ENCODE data around the gene ZBED2. TPM values are rescaled to one million over a fixed set of nuclear protein-coding genes. Genes with fewer than 3 reads are reported as not detected.
"Not testable (repeated sequence)": the region's sequence is repeated elsewhere in the genome, so short reads cannot be mapped to it uniquely, and the experiment has no call there.

The ZBED2 gene
- total RNA-seq, 2 experiments from 2014 or later: 0.68 to 0.74 TPM

GRCh38 chr3:111577113-111577512 is 18.0 kb downstream of the ZBED2 start:
- Mint-ChIP-seq H3K4me1 (ENCODE audit: low read depth) (peaks cover 75% of the 10 kb centered on the region), H3K27ac (peak overlapping the region; percentile 63), H3K27me3 (ENCODE audit: low read depth) (no peaks in the 10 kb centered on the region), H3K9me3 (ENCODE audit: insufficient read depth) (no peaks in the 10 kb centered on the region), H3K4me3 (no peak overlapping the region), H3K36me3 (ENCODE audit: low read depth) (peaks cover 87% of the 10 kb centered on the region)
- DNase-seq: no peak
- POLR2A ChIA-PET: interaction anchor here (1.5 to 2.1 kb wide), 2 partner anchors 25 to 39 kb away, joined by 4 to 16 read pairs; no protein-coding TSS in a partner anchor
- CTCF ChIA-PET: interaction anchor here (1.0 to 4.9 kb wide), 12 partner anchors 10 to 139 kb away, joined by 3 to 59 read pairs (median 8); partner anchors contain the start of gene ZBED2
- no peak for ATAC-seq

DNA sequence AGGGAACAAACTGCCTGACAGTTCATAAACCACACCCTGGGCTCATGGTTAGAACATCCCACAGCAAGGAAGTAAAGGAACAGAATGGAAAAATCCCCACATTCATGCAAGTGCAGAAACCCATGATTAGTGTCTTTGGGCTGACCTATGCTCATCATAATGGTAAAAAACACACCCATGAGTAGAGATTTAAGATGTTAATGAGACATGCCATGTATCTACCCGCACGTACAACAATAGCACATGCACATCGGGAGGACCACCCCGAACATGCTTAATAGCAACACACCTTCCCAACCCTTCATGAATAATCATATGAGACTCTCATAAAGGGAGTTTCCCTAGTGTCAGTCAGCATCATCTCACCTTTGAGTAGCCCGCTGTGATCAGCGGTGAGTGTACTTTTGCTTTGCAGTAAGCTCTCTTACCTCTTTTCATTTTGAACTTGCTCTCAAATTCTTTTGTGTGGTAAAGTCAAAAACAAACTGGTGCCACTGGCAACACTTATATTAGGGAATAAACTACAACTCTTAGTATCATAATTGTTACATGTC is 23.2 kb downstream of the ZBED2 start:
- ChIA-PET POLR2A (interaction anchor here (0.6 to 1.0 kb wide), 2 partner anchors 20 to 24 kb away, joined by 3 to 5 read pairs; no protein-coding TSS in a partner anchor), CTCF (interaction anchor here (0.6 to 1.9 kb wide), 7 partner anchors 9 to 119 kb away, joined by 3 to 4 read pairs (median 3); partner anchors contain the start of gene ZBED2)
- H3K36me3 Mint-ChIP-seq (ENCODE audit: low read depth): peaks cover 84% of the 10 kb centered on the region
- H3K27me3 Mint-ChIP-seq (ENCODE audit: low read depth): no peaks in the 10 kb centered on the region
- peak overlapping the region; percentile 15 for H3K27ac Mint-ChIP-seq
- peaks cover 67% of the 10 kb centered on the region for H3K4me1 Mint-ChIP-seq (ENCODE audit: low read depth)
- no peak overlapping the region for H3K4me3 Mint-ChIP-seq
- no peak for DNase-seq
- no peaks in the 10 kb centered on the region for H3K9me3 Mint-ChIP-seq (ENCODE audit: insufficient read depth)
- ATAC-seq: peak; percentile 47

- Mint-ChIP-seq H3K4me1 (ENCODE audit: low read depth) (peaks cover 69% of the 10 kb centered on the region), H3K27ac (no peak overlapping the region), H3K9me3 (ENCODE audit: insufficient read depth) (no peaks in the 10 kb centered on the region), H3K36me3 (ENCODE audit: low read depth) (peaks cover 82% of the 10 kb centered on the region), H3K27me3 (ENCODE audit: low read depth) (no peaks in the 10 kb centered on the region), H3K4me3 (no peak overlapping the region)
- DNase-seq (no peak), ATAC-seq (no peak)
- ChIA-PET POLR2A (interaction anchor here (1.2 kb wide), 2 partner anchors 23 to 45 kb away, joined by 3 to 5 read pairs; no protein-coding TSS in a partner anchor), CTCF (interaction anchor here (1.3 to 1.9 kb wide), 4 partner anchors 20 to 96 kb away, joined by 3 to 4 read pairs (median 4); partner anchors contain the start of gene ZBED2)
Measured at GRCh38 chr3:111571282-111571681, 23.9 kb downstream of the ZBED2 start.

GRCh38 chr3:111570404-111571030 is 24.6 kb downstream of the ZBED2 start:
- H3K4me1 Mint-ChIP-seq (ENCODE audit: low read depth): peaks cover 67% of the 10 kb centered on the region
- peaks cover 79% of the 10 kb centered on the region for H3K36me3 Mint-ChIP-seq (ENCODE audit: low read depth)
- no peak overlapping the region for H3K4me3 Mint-ChIP-seq
- no peak overlapping the region for H3K27ac Mint-ChIP-seq
- no peaks in the 10 kb centered on the region for H3K9me3 Mint-ChIP-seq (ENCODE audit: insufficient read depth)
- H3K27me3 Mint-ChIP-seq (ENCODE audit: low read depth): no peaks in the 10 kb centered on the region
- ATAC-seq (peak; percentile 40), DNase-seq (no peak)
- CTCF ChIA-PET: interaction anchor here (1.3 to 1.9 kb wide), 3 partner anchors 19 to 97 kb away, joined by 3 to 4 read pairs (median 4); no protein-coding TSS in a partner anchor
- POLR2A ChIA-PET: interaction anchor here (1.0 to 1.2 kb wide), 3 partner anchors 22 to 45 kb away, joined by 3 to 5 read pairs (median 3); no protein-coding TSS in a partner anchor

- Mint-ChIP-seq H3K27ac (no peak overlapping the region), H3K4me1 (ENCODE audit: low read depth) (peaks cover 74% of the 10 kb centered on the region), H3K4me3 (no peak overlapping the region), H3K36me3 (ENCODE audit: low read depth) (peaks cover 76% of the 10 kb centered on the region), H3K9me3 (ENCODE audit: insufficient read depth) (no peaks in the 10 kb centered on the region), H3K27me3 (ENCODE audit: low read depth) (no peaks in the 10 kb centered on the region)
- no peak for ATAC-seq
- ChIA-PET CTCF (interaction anchor here (1.7 kb wide), 1 partner anchor 9 kb away, joined by 5 read pairs; no protein-coding TSS in a partner anchor), POLR2A (interaction anchor here (0.6 kb wide), 1 partner anchor 353 kb away, joined by 3 read pairs; no protein-coding TSS in a partner anchor)
- no peak for DNase-seq
Measured at GRCh38 chr3:111568911-111569310, 26.2 kb downstream of the ZBED2 start.

DNA sequence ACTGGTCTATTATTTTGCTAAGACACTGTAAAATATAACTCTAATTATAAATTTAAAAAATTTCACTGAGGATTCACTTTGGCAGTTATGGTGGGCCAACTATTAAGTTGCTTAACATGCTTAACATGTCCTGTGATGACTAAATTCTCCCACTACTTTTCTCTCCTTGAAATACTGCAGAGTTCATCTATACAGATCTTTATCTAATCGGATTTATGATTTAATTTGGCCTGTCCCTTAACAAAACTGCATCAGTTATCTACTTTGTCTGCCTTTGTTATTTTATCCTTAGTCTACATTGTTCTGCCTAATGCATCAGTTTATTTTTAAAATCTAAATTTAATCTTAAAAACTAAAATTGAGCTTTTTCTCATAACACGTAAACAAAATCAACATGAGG is 26.8 kb downstream of the ZBED2 start:
- no peak overlapping the region for H3K4me3 Mint-ChIP-seq
- H3K27me3 Mint-ChIP-seq (ENCODE audit: low read depth): no peaks in the 10 kb centered on the region
- H3K36me3 Mint-ChIP-seq (ENCODE audit: low read depth): peaks cover 72% of the 10 kb centered on the region
- ATAC-seq (no peak), DNase-seq (no peak)
- ChIA-PET POLR2A (no interaction called here), CTCF (interaction anchor here (1.7 kb wide), 1 partner anchor 10 kb away, joined by 5 read pairs; no protein-coding TSS in a partner anchor)
- H3K4me1 Mint-ChIP-seq (ENCODE audit: low read depth): peaks cover 72% of the 10 kb centered on the region
- no peaks in the 10 kb centered on the region for H3K9me3 Mint-ChIP-seq (ENCODE audit: insufficient read depth)
- H3K27ac Mint-ChIP-seq: no peak overlapping the region

- peaks cover 72% of the 10 kb centered on the region for H3K4me1 Mint-ChIP-seq (ENCODE audit: low read depth)
- no peak for ATAC-seq
- H3K4me3 Mint-ChIP-seq: no peak overlapping the region
- POLR2A ChIA-PET: no interaction called here
- H3K27ac Mint-ChIP-seq: peak overlapping the region; percentile 76
- H3K9me3 Mint-ChIP-seq (ENCODE audit: insufficient read depth): no peaks in the 10 kb centered on the region
- DNase-seq: no peak
- H3K36me3 Mint-ChIP-seq (ENCODE audit: low read depth): peaks cover 69% of the 10 kb centered on the region
- H3K27me3 Mint-ChIP-seq (ENCODE audit: low read depth): no peaks in the 10 kb centered on the region
- CTCF ChIA-PET: no interaction called here
Measured at GRCh38 chr3:111566844-111567243, 28.3 kb downstream of the ZBED2 start.

GRCh38 chr3:111561902-111562301 is 33.2 kb downstream of the ZBED2 start:
- DNase-seq; H3K4me3 Mint-ChIP-seq; H3K27me3 Mint-ChIP-seq (ENCODE audit: low read depth); POLR2A ChIA-PET; H3K27ac Mint-ChIP-seq; H3K9me3 Mint-ChIP-seq (ENCODE audit: insufficient read depth); ATAC-seq: not testable (repeated sequence)
- Mint-ChIP-seq H3K4me1 (ENCODE audit: low read depth) (peaks cover 37% of the 10 kb centered on the region), H3K36me3 (ENCODE audit: low read depth) (peaks cover 29% of the 10 kb centered on the region)
- CTCF ChIA-PET: interaction anchor here (1.9 kb wide), 1 partner anchor 54 kb away, joined by 4 read pairs; no protein-coding TSS in a partner anchor

- POLR2A ChIA-PET: interaction anchor here (0.9 to 6.2 kb wide), 6 partner anchors 22 to 119 kb away, joined by 3 to 35 read pairs (median 8); partner anchors contain the start of gene ZBED2
- ATAC-seq: no peak
Measured at GRCh38 chr3:111548756-111549155, 46.4 kb downstream of the ZBED2 start.

DNA sequence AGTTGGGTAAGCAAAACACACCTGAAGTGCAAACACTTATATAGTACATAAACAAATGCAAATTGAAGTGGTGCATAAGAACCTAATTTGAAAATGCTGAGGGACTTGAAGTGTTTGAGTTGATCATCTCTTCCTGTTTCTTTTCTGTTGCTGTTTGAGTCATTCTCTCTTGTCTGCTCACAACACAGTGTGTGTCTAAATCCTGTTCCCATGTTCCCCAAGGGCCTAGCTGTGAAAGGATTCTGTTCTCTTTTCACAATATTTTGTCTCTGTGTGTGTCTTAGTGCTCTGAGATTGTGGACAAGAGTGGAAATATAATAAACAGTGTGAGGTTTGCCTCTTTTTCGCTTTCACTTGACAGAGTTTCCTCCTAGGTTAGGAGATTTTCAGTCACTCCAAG is 47.1 kb downstream of the ZBED2 start:
- Mint-ChIP-seq H3K9me3 (ENCODE audit: insufficient read depth) (no peaks in the 10 kb centered on the region), H3K4me1 (ENCODE audit: low read depth) (peaks cover 30% of the 10 kb centered on the region), H3K36me3 (ENCODE audit: low read depth) (peaks cover 38% of the 10 kb centered on the region), H3K27me3 (ENCODE audit: low read depth) (no peaks in the 10 kb centered on the region), H3K27ac (no peak overlapping the region), H3K4me3 (no peak overlapping the region)
- POLR2A ChIA-PET: interaction anchor here (0.9 to 6.2 kb wide), 12 partner anchors 9 to 238 kb away, joined by 3 to 35 read pairs (median 5); partner anchors contain the start of gene ZBED2
- DNase-seq (no peak), ATAC-seq (peak; percentile 40)
- CTCF ChIA-PET: interaction anchor here (0.7 to 6.0 kb wide), 10 partner anchors 8 to 210 kb away, joined by 3 to 46 read pairs (median 4); partner anchors contain the start of gene ZBED2

More at GRCh38 chr3:111548756-111549155, 46.4 kb downstream of the ZBED2 start:
- Mint-ChIP-seq H3K9me3 (ENCODE audit: insufficient read depth) (no peaks in the 10 kb centered on the region), H3K4me3 (no peak overlapping the region), H3K4me1 (ENCODE audit: low read depth) (peaks cover 32% of the 10 kb centered on the region), H3K36me3 (ENCODE audit: low read depth) (peaks cover 37% of the 10 kb centered on the region), H3K27ac (no peak overlapping the region), H3K27me3 (ENCODE audit: low read depth) (no peaks in the 10 kb centered on the region)
- DNase-seq: no peak
- CTCF ChIA-PET: interaction anchor here (1.1 to 2.8 kb wide), 5 partner anchors 29 to 143 kb away, joined by 4 to 14 read pairs (median 5); no protein-coding TSS in a partner anchor

GRCh38 chr3:111547631-111548030 is 47.5 kb downstream of the ZBED2 start:
- no peaks in the 10 kb centered on the region for H3K27me3 Mint-ChIP-seq (ENCODE audit: low read depth)
- H3K4me1 Mint-ChIP-seq (ENCODE audit: low read depth): peaks cover 29% of the 10 kb centered on the region
- H3K9me3 Mint-ChIP-seq (ENCODE audit: insufficient read depth): no peaks in the 10 kb centered on the region
- DNase-seq (peak; percentile 79), ATAC-seq (peak; percentile 71)
- no peak overlapping the region for H3K27ac Mint-ChIP-seq
- ChIA-PET POLR2A (interaction anchor here (0.9 to 6.2 kb wide), 16 partner anchors 9 to 431 kb away, joined by 3 to 35 read pairs (median 4); partner anchors contain the start of genes ABHD10 and ZBED2), CTCF (interaction anchor here (0.7 to 6.0 kb wide), 11 partner anchors 8 to 210 kb away, joined by 3 to 46 read pairs (median 4); partner anchors contain the start of gene ZBED2)
- peaks cover 41% of the 10 kb centered on the region for H3K36me3 Mint-ChIP-seq (ENCODE audit: low read depth)
- H3K4me3 Mint-ChIP-seq: no peak overlapping the region

All from activated CD8-positive, alpha-beta T cell treated with anti-CD3 and anti-CD28 coated beads, Interleukin-2, amount 10 ng/mL, durations not matched to agents 7 days and 5 days (primary cell).